ENCODE results near the gene IL1RAPL1.
"Not testable (repeated sequence)": the region's sequence is repeated elsewhere in the genome, so short reads cannot be mapped to it uniquely, and the experiment has no call there.

The IL1RAPL1 gene

GRCh38 chrX:29275928-29276327 is 688.7 kb downstream of the IL1RAPL1 start:
- DNase-seq (ENCODE audit: low spot score): no peak

GRCh38 chrX:29281078-29281742 is 694.0 kb downstream of the IL1RAPL1 start:
- DNase-seq (ENCODE audit: low spot score): peak; percentile 3

GRCh38 chrX:29285664-29286063 is 698.4 kb downstream of the IL1RAPL1 start:
- DNase-seq (ENCODE audit: low spot score): no peak

GRCh38 chrX:29295987-29296680 is 708.9 kb downstream of the IL1RAPL1 start:
- DNase-seq (ENCODE audit: low spot score): no peak

- DNase-seq (ENCODE audit: low spot score): no peak
Measured at GRCh38 chrX:29297171-29297800, 710.0 kb downstream of the IL1RAPL1 start.

GRCh38 chrX:29299684-29300083 is 712.4 kb downstream of the IL1RAPL1 start:
- no peak for DNase-seq (ENCODE audit: low spot score)

GRCh38 chrX:29308726-29309125 is 721.5 kb downstream of the IL1RAPL1 start:
- DNase-seq (ENCODE audit: low spot score): no peak

GRCh38 chrX:29315931-29316330 is 728.7 kb downstream of the IL1RAPL1 start:
- DNase-seq (ENCODE audit: low spot score): no peak

- DNase-seq (ENCODE audit: low spot score): no peak
Measured at GRCh38 chrX:29318012-29318411, 730.8 kb downstream of the IL1RAPL1 start.

GRCh38 chrX:29332429-29332828 is 745.2 kb downstream of the IL1RAPL1 start:
- DNase-seq (ENCODE audit: low spot score): not testable (repeated sequence)

GRCh38 chrX:29333091-29333490 is 745.8 kb downstream of the IL1RAPL1 start:
- not testable (repeated sequence) for DNase-seq (ENCODE audit: low spot score)

GRCh38 chrX:29348288-29348687 is 761.0 kb downstream of the IL1RAPL1 start:
- no peak for DNase-seq (ENCODE audit: low spot score)

- no peak for DNase-seq (ENCODE audit: low spot score)
Measured at GRCh38 chrX:29359276-29359675, 772.0 kb downstream of the IL1RAPL1 start.

- not testable (repeated sequence) for DNase-seq (ENCODE audit: low spot score)
Measured at GRCh38 chrX:29374765-29375164, 787.5 kb downstream of the IL1RAPL1 start.

- DNase-seq (ENCODE audit: low spot score): no peak
Measured at GRCh38 chrX:29376584-29376983, 789.3 kb downstream of the IL1RAPL1 start.

- DNase-seq (ENCODE audit: low spot score): no peak
Measured at GRCh38 chrX:29382811-29383210, 795.6 kb downstream of the IL1RAPL1 start.

GRCh38 chrX:29388509-29388908 is 801.3 kb downstream of the IL1RAPL1 start:
- DNase-seq (ENCODE audit: low spot score): no peak

- DNase-seq (ENCODE audit: low spot score): no peak
Measured at GRCh38 chrX:29397506-29397905, 810.3 kb downstream of the IL1RAPL1 start.

- no peak for DNase-seq (ENCODE audit: low spot score)
Measured at GRCh38 chrX:29407357-29407756, 820.1 kb downstream of the IL1RAPL1 start.

GRCh38 chrX:29419774-29420553 is 832.7 kb downstream of the IL1RAPL1 start:
- DNase-seq (ENCODE audit: low spot score): no peak

- no peak for DNase-seq (ENCODE audit: low spot score)
Measured at GRCh38 chrX:29422034-29422433, 834.8 kb downstream of the IL1RAPL1 start.

- no peak for DNase-seq (ENCODE audit: low spot score)
Measured at GRCh38 chrX:29431895-29432294, 844.6 kb downstream of the IL1RAPL1 start.

All from HuH-7 (cell line).